NCI-H2196 (cell line): ENCODE results near the gene SLC4A7.

Experiments used
- DNase-seq: peaks from one replicate; lab custom pipeline; 2025; ENCODE audit not compliant: unreplicated experiment; lab: John Stamatoyannopoulos, UW

Gene SLC4A7

DNA sequence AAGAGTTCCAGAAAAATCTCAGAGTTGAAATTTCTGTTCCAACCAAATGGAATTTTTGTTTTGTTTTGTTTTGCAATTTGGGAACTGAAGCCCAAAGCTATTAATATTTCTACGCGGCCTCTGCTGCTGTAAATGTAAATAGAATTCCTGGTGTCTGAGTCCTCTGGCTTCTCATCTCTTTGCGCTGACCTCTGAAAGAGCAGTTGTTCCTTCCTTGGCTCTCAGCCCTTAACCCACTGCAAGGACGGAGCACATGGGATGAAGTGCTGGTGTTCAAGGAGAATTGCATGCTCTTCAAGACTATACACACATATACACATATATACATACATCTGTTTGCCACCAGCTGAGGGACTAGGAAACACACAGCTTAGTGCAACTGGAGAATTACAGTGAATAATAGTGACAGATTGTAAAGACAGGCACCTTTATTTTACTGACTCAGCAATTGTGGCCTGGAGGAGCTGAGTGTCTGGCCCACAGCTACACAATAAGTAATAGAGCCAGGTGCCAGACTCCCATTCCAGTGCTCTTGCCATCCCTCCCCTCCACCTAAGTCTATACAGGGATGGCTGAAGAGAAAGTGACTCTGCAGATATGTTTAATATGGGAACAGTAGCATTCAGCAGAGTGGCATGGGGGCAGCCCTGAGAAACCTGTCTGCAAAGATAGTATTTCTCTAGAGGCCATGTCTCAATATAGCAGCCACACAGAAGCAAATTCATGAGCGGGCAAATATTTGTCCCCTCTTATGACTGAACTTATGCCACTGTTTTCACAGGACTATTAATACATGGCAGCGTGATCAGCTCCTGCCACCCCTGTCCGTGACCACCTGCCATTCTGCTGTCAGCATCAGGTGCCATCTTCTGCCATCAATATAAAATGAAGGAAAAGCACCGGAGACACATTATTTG lies 157.3 kb downstream of the SLC4A7 start:
- DNase-seq: no peak

DNA sequence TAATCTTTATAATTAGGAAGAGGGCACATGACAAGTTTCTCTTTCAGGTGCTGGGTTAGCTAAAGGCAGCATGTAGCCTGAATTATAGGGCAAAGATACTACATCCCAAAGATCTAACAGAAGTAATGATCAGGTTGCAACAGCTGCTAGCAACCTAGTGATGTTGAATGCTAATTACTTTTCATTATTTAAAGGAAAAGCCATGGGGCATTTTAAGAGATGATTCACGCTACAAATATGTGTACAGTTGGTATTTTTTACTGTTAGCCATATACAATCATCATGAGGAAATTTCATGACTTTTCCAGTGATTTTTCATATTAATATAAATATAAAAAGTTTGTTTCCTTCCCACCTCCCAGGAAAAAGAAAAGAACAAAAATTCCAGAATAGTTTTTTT lies 158.0 kb downstream of the SLC4A7 start:
- DNase-seq: no peak

DNA sequence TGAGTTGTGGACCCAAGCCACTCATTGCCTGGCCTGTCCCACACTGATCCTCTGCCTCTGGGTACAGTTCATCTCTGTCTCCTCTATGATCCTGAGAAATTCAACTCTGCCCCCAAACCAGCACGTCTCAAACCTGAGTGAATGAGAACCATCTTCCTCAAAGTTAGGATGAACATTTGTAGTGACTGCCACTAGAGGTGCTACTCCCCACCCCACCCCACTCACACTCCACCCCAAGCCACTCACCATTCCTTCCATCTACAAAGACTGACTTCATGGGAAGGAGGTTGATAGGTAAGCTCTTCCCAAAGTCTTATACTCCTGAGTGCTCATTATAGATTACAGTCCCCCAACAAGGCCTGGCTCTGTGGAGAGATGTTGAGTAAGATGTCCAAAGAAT lies 158.8 kb downstream of the SLC4A7 start:
- no peak for DNase-seq

DNA sequence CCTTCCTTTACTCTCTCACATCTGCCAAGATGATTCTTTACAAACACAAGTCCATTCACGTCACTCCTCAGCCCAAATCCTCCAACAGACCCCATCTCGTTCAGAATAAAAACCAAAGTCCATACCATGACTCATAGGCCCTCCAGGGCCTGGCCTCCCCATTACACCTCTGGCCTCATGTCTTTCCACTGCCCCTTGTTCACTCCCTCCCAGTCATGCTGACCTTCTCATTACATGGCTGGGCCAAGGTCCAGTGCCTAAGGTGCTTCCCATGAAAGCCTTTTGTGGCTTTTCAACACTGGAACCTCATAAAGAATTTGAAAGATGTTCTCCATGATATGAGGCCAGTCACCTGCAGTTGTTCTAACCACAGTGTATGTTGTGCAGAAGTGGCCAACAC lies 159.5 kb downstream of the SLC4A7 start:
- no peak for DNase-seq

DNA sequence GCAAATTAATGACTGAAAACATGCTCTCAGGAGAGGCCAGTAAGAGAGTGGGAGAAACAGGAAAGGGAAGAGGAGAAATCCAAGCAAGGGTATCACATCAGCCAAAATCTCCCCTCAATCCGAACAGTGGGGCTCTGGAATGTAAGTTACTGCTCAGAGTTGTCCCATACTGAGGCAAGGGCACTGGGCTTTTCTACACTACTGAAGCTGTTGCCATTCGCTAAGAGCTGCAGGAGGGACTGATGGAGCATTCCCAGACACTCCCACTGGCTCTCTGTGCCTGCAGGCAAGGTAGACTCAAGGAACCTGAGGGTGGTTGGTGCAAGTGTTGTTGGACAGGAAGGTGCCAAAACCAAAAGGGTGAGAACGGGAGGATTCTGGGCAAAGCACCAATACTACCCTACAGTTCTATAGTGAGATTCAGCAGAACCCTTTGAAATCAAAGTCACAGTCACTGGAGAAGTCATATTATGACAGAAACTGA lies 161.1 kb downstream of the SLC4A7 start:
- no peak for DNase-seq
